Measurements from ENCODE around the gene ADAMTS1.
"Not testable (repeated sequence)": the region's sequence is repeated elsewhere in the genome, so short reads cannot be mapped to it uniquely, and the experiment has no call there.

The ADAMTS1 gene
- total RNA-seq, result 1.00 to 1.2 reads per million in 2 experiments

DNA sequence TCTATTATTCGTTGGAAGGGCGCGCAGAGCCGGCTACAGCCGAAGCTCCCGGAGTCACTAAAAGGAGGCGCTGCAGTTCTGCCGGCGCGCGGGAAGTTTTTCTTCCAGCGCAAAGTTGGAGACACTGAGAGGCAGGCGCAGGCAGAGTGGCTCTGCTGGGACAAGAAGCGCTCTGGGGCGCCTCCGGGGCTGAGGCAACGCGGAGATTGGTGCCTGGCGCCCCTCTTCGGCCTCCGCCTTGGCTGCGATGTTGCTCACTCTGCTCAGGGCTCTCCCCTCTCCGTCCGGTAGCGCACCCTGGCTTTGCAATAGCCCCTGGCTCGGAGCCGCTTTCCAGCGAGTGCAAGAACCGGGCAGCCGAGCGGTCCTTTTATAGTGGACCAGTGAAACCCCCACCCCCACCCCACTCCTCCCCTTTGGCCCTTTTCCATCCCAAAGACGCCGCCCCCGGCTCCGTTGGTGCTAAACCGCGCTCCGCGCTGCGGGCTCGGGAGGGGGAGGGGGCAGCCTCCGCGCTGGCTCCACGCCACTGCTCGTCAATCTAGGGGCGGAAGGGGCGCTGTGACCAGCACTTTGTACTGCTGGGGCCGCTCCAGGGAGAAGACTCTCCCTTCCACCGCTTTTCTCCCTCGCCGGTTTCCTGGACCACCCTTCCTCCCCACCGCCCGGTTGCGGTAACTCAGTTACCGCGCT lies at the start of gene ADAMTS1:
Gene ADAMTS1, minus strand, starts transcription at position 344 of the 693 bp plus-strand sequence. CDS start 455 bp downstream, outside the sequence.
- no peak for DNase-seq (ENCODE audit: low read depth)

DNA sequence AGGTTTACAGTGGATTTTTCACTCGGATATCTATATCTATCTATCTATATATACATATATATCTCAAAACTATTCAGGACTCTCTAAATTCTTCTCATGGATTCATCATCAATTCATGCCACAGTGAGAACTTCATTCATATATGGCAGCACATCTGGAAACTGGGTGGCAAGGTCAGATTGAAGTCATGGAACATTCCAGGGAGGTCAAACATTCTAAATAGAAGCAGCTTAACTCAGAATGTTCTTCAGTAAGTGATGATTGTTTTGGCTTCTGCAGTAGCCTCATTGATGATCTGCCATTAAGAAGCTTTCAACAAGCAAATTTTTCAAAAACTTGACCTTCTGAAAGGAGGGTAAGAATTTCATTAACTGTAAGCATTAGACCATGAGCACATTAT lies 46.9 kb upstream of the ADAMTS1 start:
- no peak for DNase-seq (ENCODE audit: low read depth)

DNA sequence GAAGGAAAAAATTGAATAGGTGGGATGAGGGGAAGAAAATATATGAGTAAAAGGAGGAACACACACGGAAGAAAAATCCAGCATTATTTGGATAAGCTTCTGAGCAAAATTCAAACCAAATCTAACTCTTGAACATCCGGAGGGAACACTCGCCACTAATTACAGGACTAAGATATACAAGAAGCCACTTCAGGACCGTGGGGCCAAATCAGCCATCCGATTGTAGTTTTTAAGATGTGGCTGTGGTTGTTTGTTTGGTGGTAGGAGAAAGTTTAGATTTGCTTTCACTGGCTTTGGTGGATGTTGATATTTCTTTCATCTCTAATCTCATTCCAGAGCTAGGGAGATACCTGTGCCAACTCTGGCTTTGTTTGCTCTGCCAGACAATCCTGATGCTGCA lies 43.7 kb upstream of the ADAMTS1 start:
- DNase-seq (ENCODE audit: low read depth), result no peak

DNA sequence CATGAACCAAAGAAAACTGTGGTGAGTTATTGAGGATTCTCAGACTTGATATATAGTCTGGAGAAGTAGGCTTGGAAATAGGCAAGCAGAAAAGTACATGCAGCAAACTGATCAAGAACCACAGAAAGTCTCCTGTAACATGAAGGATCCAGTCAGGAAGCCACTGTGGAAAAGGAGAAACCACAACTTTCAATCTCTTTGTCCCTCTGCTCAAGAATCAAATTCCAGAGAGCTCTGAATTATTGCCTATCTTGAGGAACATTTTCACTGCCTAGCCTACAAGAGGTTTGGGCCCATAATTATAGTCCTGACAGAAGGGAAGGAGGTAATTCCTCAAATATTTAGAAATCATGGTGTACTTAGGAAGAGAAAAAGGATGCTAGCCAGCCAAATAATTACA lies 43.0 kb upstream of the ADAMTS1 start:
- DNase-seq (ENCODE audit: low read depth), result no peak

GRCh38 chr21:26887251-26887650 lies 42.0 kb upstream of the ADAMTS1 start:
- no peak for DNase-seq (ENCODE audit: low read depth)

GRCh38 chr21:26884436-26884835 lies 39.2 kb upstream of the ADAMTS1 start:
- no peak for DNase-seq (ENCODE audit: low read depth)

GRCh38 chr21:26883768-26884167 lies 38.6 kb upstream of the ADAMTS1 start:
- no peak for DNase-seq (ENCODE audit: low read depth)

DNA sequence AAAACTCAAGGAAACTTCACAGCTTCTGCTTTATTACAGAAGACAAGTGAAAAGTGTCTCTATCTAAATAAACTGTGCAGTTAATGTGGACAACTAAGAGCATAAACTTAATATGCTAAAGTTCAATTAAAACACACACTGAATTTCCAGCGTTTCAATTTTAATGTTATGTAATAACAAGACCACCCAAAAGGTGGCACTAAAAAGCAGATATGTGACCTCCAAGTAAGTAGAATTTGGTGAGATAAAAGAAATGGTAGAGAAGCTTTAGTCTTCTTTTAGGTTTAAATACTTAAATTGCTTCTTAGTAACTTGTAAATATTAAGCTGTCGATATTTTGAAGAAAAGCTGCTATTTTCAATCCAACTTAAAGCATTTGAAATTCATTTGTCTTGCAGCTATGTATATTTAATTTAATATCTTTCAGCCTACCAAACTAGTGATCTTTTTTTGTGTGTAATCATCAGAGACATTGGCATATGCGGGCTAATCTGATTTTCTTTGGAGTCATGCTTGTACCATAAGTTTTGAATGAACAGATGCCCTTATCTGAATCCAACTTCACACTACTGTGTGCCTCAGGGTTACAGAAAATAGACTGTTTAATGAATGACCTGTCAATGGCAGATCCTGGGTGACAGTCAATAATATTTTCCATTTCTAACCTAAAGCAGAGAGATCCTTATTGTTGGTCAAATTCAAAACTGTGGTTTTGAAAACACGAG lies 36.5 kb upstream of the ADAMTS1 start:
- no peak for DNase-seq (ENCODE audit: low read depth)

DNA sequence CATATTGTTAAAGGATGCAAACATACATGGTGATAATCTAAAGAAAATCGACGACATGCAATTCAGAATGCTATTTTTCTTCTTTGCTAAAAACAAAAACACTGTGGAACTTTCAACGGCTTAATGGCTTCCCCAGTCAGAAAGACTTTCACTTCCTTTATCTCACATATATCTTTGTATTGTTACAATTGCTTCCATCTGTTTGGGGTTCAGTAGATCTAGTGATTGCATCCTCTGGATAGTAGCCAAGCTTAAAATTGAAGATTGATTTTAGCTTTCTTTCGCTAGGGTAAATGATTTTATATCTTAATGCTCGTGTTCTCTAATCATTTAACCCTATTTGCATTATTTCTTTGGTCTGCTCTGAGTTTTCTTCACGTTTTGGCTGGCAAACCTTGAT lies 31.8 kb upstream of the ADAMTS1 start:
- no peak for DNase-seq (ENCODE audit: low read depth)

DNA sequence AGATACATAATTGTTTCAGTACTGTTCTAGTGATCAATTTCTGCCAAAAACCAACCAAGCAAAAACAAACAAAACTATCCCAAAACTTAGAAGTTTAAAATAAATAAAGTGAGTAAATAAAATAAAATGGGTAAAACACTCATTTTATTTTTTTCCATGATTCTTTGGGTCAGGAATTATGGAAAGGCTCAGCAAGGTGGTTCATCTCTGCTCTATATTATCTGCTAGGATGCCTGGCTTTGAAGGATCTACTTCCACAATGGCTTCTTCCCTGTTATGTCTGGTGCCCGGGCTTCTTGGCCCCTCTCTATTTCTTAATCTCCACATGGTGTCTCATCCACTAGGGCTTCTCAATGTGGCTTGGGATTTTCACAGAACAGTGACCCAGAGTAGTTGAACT lies 29.1 kb upstream of the ADAMTS1 start:
- no peak for DNase-seq (ENCODE audit: low read depth)

GRCh38 chr21:26865857-26866256 lies 20.6 kb upstream of the ADAMTS1 start:
- DNase-seq (ENCODE audit: low read depth), result no peak

GRCh38 chr21:26856871-26857350 lies 11.7 kb upstream of the ADAMTS1 start:
- not testable (repeated sequence) for DNase-seq (ENCODE audit: low read depth)

DNA sequence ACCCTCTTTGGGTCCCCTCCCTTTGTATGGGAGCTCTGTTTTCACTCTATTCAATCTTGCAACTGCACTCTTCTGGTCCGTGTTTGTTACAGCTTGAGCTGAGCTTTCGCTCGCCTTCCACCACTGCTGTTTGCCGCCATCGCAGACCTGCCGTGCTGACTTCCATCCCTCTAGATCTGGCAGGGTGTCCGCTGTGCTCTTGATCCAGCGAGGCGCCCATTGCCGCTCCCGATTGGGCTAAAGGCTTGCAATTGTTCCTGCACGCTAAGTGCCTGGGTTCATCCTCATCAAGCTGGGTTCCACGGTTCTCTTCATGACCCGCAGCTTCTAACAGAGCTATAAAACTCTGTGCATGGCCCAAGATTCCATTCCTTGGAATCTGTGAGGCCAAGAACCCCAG lies 9.5 kb upstream of the ADAMTS1 start:
- not testable (repeated sequence) for DNase-seq (ENCODE audit: low read depth)

- DNase-seq (ENCODE audit: low read depth), result no peak
Measured at GRCh38 chr21:26852423-26852822, 7.2 kb upstream of the ADAMTS1 start.

DNA sequence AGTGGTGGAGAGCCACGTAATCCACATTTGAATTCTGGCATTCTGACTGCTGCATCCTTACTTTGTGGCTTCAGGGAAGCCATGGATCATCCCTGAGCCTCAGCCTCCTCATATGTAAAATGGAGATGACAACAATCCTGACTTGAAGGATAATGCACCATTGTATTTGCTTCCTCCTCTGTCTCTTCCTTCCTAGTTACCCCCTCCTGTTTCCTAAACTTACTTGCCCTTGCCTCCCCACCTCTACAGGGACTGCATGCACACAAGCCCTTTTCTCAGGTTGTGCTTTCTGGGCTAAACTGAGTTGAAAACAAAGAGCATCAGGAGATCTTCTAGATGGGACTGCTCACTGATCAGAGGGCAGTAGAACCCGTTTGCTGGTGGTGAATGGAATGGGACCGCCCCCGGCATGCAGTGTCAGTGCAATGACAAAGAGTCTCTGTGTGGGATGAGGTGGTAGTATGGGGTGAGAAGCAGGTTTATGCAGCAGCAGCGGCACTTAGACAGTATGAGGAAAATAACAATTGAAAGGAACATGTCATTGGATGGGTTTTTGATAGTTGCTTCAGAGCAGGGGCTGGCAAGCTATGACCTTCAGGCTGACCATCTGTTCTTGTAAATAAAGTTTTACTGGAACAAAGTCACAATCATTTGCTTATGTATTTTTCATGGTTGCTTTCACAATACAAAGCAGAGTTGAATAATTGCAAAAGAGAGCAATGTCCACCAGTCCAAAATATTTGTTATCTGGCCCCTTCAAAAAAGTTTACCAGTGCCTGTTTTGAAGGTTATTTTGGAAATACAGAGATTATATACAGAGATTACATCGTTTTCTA lies 6.1 kb upstream of the ADAMTS1 start:
- DNase-seq (ENCODE audit: low read depth), result no peak

DNA sequence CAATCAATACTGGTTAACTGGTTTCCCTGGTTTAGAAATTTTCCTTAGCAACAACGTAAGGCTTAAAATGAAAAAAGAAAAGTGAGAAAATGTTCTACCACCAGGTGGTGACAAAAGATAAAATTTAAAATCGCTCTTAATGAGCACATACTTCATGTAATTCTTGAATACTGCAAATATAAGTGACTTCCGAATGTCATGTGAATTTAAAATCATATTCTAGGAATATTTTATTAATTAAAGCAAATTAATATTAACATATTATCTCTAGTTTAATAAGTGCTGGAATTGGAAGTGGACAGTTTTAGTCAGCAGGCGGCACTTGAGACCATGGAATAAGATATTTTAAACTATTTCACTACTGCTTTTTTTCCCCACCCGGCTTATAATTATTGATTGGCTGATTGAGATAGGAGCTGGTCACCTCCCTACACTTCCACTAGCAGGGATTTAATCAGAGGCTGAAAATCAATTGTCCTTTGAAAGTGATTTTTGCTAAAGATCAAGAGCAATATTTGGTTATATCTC lies 5.0 kb upstream of the ADAMTS1 start:
- DNase-seq (ENCODE audit: low read depth), result no peak

DNA sequence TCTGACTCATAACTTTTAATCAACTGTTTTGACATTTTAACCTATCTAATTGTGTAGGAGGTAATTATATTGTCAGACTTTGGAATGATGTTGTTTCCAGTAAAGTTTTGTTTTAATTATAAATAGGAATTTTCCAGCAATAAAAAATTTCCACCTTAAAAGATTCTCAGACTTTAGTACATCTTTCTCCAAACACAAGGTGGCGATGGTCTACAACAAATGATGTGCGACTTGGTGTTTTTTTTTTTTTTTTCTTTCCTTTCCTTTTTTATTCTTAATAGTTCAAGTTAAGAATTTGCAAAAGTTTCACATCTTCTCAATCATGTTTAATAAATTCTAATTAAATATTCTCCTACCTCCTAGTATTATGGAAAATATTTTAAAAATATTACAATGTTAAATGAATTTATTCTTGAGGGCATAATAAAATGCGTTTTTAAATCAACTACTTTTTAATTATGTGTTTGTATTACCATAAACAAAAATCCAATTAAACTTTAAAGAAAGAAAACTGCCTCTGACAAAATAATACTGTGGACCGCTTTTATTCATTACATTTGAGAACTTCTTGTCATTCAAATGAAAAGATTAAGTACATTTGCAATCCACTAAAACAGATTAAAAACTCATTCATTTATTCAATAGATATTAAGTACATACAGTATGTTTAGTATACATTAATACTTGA lies 4.4 kb upstream of the ADAMTS1 start:
- DNase-seq (ENCODE audit: low read depth), result no peak

DNA sequence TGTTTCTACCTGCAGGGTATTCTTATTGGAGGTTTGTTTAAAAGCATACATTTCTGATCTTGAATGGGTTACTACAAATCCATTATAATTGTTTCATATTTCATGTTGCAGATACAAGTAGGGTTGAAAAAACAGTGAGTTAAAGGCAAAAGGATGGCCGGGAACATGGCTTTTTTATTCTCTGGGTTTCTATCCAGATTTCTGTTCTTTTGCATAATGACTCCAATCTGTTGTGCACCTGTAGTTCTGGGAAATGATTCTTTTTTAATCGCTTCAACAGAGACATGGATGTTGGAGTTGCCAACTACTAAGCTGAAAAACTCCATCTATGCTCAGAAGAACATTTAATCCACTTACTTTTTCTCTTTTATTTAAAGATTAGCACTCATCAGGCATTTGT lies 2.7 kb upstream of the ADAMTS1 start:
- DNase-seq (ENCODE audit: low read depth), result no peak

- DNase-seq (ENCODE audit: low read depth), result no peak
Measured at GRCh38 chr21:26847002-26847401, 1.8 kb upstream of the ADAMTS1 start.

GRCh38 chr21:26846036-26846931 lies 1.1 kb upstream of the ADAMTS1 start:
- DNase-seq (ENCODE audit: low read depth), result no peak

GRCh38 chr21:26845759-26846035 lies 488 bp upstream of the ADAMTS1 start:
- DNase-seq (ENCODE audit: low read depth), result no peak
